ENCODE results near the gene KLHL6. TPM values are rescaled to one million over a fixed set of nuclear protein-coding genes. Genes with fewer than 3 reads are reported as not detected.

KLHL6 gene
- total RNA-seq, 1 experiment from 2014 or later = 0.11 TPM

- ChIA-PET CTCF (interaction anchor here (0.8 to 1.9 kb wide), 2 partner anchors 31 to 75 kb away, joined by 3 to 6 read pairs; no protein-coding TSS in a partner anchor), POLR2A (no interaction called here)
- DNase-seq (ENCODE audit: low spot score) (no peak), ATAC-seq (no peak)
- Mint-ChIP-seq H3K4me1 (peaks cover 41% of the 10 kb centered on the region), H3K9me3 (no peaks in the 10 kb centered on the region), H3K27me3 (ENCODE audit: low read depth) (peaks cover 4% of the 10 kb centered on the region), H3K36me3 (no peaks in the 10 kb centered on the region), H3K4me3 (no peak overlapping the region), H3K27ac (no peak overlapping the region)
- TF ChIP-seq MYBL2 (CRISPR knock-in tag; IDR thresholded peaks at IDR 0.05) = no peak
- TF ChIP-seq MXD4 (CRISPR knock-in tag; IDR thresholded peaks at IDR 0.05; ENCODE audit: borderline replicate concordance) = no peak
- TF ChIP-seq EMX1 (CRISPR knock-in tag; IDR thresholded peaks at IDR 0.05) = no peak
- TF ChIP-seq, protein P1, sequence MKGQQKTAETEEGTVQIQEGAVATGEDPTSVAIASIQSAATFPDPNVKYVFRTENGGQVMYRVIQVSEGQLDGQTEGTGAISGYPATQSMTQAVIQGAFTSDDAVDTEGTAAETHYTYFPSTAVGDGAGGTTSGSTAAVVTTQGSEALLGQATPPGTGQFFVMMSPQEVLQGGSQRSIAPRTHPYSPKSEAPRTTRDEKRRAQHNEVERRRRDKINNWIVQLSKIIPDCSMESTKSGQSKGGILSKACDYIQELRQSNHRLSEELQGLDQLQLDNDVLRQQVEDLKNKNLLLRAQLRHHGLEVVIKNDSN (CRISPR knock-in tag; IDR thresholded peaks at IDR 0.05) = no peak
Observed at GRCh38 chr3:183485585-183485984, 69.9 kb downstream of the KLHL6 start.

DNA sequence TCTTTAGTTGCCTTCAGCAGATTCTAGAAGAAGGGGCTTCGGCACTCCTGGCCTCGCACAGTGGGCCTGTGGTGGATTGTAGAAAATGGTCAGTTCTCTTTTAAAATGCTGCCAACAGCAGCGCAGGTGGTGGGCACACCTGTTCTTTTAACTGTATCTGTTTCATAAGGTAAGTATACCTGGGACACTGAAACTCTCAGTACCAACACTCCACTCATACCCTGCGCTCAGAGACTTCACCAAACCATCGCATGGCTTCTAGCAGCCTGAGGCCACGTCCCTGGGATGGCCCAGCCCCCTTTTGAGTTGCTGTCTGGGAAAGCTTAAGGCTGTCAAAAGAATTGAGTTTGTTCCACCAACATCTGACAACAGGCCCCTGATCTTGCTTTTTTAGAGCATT, 70.4 kb downstream of the KLHL6 start:
- POLR2A ChIA-PET = no interaction called here
- no peak for TF ChIP-seq SP1 (CRISPR knock-in tag; conservative IDR thresholded peaks at IDR 0.05)
- no peak for TF ChIP-seq NFATC4 (CRISPR knock-in tag; IDR thresholded peaks at IDR 0.05)
- TF ChIP-seq KAT7 (CRISPR knock-in tag; IDR thresholded peaks at IDR 0.05; ENCODE audit: borderline replicate concordance) = no peak
- TF ChIP-seq ESRRA (CRISPR knock-in tag; IDR thresholded peaks at IDR 0.05; ENCODE audit: borderline replicate concordance) = no peak
- TF ChIP-seq SMAD3 (CRISPR knock-in tag; IDR thresholded peaks at IDR 0.05; ENCODE audit: borderline replicate concordance) = no peak
- TF ChIP-seq MYBL2 (CRISPR knock-in tag; IDR thresholded peaks at IDR 0.05) = no peak
- no peak for TF ChIP-seq ZNF416 (CRISPR knock-in tag; IDR thresholded peaks at IDR 0.05)
- TF ChIP-seq SOX15 (CRISPR knock-in tag; IDR thresholded peaks at IDR 0.05) = no peak
- TF ChIP-seq, protein P2, sequence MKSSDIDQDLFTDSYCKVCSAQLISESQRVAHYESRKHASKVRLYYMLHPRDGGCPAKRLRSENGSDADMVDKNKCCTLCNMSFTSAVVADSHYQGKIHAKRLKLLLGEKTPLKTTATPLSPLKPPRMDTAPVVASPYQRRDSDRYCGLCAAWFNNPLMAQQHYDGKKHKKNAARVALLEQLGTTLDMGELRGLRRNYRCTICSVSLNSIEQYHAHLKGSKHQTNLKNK (CRISPR knock-in tag; IDR thresholded peaks at IDR 0.05) = no peak
- no peak for TF ChIP-seq TEAD4 (CRISPR knock-in tag; IDR thresholded peaks at IDR 0.05)
- no peak for TF ChIP-seq ZNF138 (CRISPR knock-in tag; conservative IDR thresholded peaks at IDR 0.05)
- no peak overlapping the region for H3K4me3 Mint-ChIP-seq
- ATAC-seq (no peak), DNase-seq (ENCODE audit: low spot score) (no peak)
- no peaks in the 10 kb centered on the region for H3K9me3 Mint-ChIP-seq
- H3K27ac Mint-ChIP-seq = no peak overlapping the region
- no peaks in the 10 kb centered on the region for H3K36me3 Mint-ChIP-seq
- H3K4me1 Mint-ChIP-seq = peaks cover 39% of the 10 kb centered on the region
- CTCF ChIA-PET = no interaction called here
- peaks cover 4% of the 10 kb centered on the region for H3K27me3 Mint-ChIP-seq (ENCODE audit: low read depth)

DNA sequence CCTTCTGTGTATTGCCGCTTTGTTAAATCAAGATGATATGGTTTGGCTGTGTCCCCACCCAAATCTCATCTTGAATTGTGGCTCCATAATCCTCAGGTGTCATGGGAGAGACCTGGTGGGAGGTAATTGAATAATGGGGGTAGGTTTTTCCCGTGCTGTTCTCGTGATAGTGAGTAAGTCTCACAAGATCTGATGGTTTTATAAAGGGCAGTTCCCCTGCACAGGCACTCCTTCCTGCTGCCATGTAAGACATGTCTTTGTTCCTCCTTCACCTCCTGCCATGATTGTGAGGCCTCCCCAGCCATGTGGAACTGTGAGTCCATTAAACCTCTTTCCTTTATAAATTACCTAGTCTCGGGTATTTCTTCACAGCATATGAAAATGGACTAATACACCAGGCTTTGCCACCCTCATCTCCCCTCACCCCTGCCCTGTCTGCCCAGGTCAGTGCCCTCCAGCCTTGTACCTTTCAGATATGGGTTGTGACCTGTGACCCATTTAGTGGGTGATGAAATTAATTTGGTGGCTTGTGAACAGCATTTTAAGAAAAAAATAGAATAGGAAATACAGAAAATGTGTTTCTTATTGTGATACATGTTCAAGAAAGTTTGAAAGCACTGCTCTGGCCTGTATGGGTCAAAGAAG, 71.0 kb downstream of the KLHL6 start:
- Mint-ChIP-seq H3K4me3 (no peak overlapping the region), H3K36me3 (no peaks in the 10 kb centered on the region), H3K27me3 (ENCODE audit: low read depth) (peaks cover 4% of the 10 kb centered on the region), H3K27ac (no peak overlapping the region), H3K4me1 (peaks cover 39% of the 10 kb centered on the region), H3K9me3 (no peaks in the 10 kb centered on the region)
- ATAC-seq (no peak), DNase-seq (ENCODE audit: low spot score) (no peak)
- ChIA-PET CTCF (no interaction called here), POLR2A (no interaction called here)
- TF ChIP-seq, protein P1 (CRISPR knock-in tag; IDR thresholded peaks at IDR 0.05) = no peak
- no peak for TF ChIP-seq ZBTB21 (CRISPR knock-in tag; IDR thresholded peaks at IDR 0.05; ENCODE audit: borderline replicate concordance)
- TF ChIP-seq MLX (CRISPR knock-in tag; IDR thresholded peaks at IDR 0.05) = no peak
- no peak for TF ChIP-seq JUN (CRISPR knock-in tag; IDR thresholded peaks at IDR 0.05)
- TF ChIP-seq ESRRA (CRISPR knock-in tag; IDR thresholded peaks at IDR 0.05; ENCODE audit: borderline replicate concordance) = no peak
- TF ChIP-seq, protein P3, sequence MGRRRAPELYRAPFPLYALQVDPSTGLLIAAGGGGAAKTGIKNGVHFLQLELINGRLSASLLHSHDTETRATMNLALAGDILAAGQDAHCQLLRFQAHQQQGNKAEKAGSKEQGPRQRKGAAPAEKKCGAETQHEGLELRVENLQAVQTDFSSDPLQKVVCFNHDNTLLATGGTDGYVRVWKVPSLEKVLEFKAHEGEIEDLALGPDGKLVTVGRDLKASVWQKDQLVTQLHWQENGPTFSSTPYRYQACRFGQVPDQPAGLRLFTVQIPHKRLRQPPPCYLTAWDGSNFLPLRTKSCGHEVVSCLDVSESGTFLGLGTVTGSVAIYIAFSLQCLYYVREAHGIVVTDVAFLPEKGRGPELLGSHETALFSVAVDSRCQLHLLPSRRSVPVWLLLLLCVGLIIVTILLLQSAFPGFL (CRISPR knock-in tag; IDR thresholded peaks at IDR 0.05; ENCODE audit: borderline replicate concordance) = no peak
- no peak for TF ChIP-seq CREM (CRISPR knock-in tag; IDR thresholded peaks at IDR 0.05)
- no peak for TF ChIP-seq GABPB1 (CRISPR knock-in tag; IDR thresholded peaks at IDR 0.05)
- TF ChIP-seq, protein P4, sequence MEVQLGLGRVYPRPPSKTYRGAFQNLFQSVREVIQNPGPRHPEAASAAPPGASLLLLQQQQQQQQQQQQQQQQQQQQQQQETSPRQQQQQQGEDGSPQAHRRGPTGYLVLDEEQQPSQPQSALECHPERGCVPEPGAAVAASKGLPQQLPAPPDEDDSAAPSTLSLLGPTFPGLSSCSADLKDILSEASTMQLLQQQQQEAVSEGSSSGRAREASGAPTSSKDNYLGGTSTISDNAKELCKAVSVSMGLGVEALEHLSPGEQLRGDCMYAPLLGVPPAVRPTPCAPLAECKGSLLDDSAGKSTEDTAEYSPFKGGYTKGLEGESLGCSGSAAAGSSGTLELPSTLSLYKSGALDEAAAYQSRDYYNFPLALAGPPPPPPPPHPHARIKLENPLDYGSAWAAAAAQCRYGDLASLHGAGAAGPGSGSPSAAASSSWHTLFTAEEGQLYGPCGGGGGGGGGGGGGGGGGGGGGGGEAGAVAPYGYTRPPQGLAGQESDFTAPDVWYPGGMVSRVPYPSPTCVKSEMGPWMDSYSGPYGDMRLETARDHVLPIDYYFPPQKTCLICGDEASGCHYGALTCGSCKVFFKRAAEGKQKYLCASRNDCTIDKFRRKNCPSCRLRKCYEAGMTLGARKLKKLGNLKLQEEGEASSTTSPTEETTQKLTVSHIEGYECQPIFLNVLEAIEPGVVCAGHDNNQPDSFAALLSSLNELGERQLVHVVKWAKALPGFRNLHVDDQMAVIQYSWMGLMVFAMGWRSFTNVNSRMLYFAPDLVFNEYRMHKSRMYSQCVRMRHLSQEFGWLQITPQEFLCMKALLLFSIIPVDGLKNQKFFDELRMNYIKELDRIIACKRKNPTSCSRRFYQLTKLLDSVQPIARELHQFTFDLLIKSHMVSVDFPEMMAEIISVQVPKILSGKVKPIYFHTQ (CRISPR knock-in tag; IDR thresholded peaks at IDR 0.05) = no peak
- TF ChIP-seq SOX15 (CRISPR knock-in tag; IDR thresholded peaks at IDR 0.05) = no peak
- TF ChIP-seq IRF2 (CRISPR knock-in tag; IDR thresholded peaks at IDR 0.05; ENCODE audit: borderline replicate concordance, low read depth) = no peak
- no peak for TF ChIP-seq ZNF232 (CRISPR knock-in tag; IDR thresholded peaks at IDR 0.05)
